Measurements from ENCODE around the gene GABRB1. TPM values are rescaled to one million over a fixed set of nuclear protein-coding genes. Genes with fewer than 3 reads are reported as not detected.

Gene GABRB1
- total RNA-seq, 2 donors from 2014 or later: not detected

- no peaks in the 10 kb centered on the region for H3K36me3 Mint-ChIP-seq
- ATAC-seq (peak in 1 of 2 donors; percentile 82), DNase-seq (ENCODE audit: low spot score in 2 of 2) (peak in 1 of 2 donors; percentile 6)
- H3K9me3 Mint-ChIP-seq: no peaks in the 10 kb centered on the region
- no peak overlapping the region for H3K27ac Mint-ChIP-seq
Measured at GRCh38 chr4:47145630-47146029, 114.3 kb downstream of the GABRB1 start.

DNA sequence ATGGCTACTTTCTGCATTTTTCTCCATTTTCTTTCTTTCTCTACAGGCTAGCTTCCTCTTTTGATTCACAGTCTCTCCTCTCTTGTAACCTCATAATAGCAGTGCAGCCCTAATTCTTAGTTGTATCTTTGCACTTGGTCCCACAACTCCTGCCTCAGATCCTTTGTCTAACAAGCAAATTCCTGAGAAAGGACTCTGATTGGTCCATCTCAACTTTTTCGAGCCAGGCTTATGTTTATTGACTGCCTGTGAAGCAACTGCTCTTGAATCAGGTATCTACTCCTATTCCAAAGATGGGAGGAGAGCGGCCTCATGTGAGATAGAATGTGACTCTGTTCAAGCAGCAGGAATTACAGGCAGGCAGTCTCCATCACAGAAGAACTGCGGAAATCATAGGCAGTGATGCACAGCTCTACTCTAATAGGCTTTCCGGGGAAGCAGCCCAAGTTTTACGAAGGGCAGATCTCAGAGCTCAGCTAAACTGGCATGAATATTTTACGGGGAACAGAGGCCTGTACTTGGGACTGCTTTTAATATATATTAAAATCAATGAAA is 123.5 kb downstream of the GABRB1 start:
- ATAC-seq (no peak), DNase-seq (ENCODE audit: low spot score in 2 of 2) (no peak)
- H3K9me3 Mint-ChIP-seq: no peaks in the 10 kb centered on the region
- no peak overlapping the region for H3K27ac Mint-ChIP-seq
- H3K36me3 Mint-ChIP-seq: no peaks in the 10 kb centered on the region

GRCh38 chr4:47155919-47156318 is 124.6 kb downstream of the GABRB1 start:
- no peak overlapping the region for H3K27ac Mint-ChIP-seq
- ATAC-seq: no peak
- no peaks in the 10 kb centered on the region for H3K36me3 Mint-ChIP-seq
- no peak for DNase-seq (ENCODE audit: low spot score in 2 of 2)
- H3K9me3 Mint-ChIP-seq: no peaks in the 10 kb centered on the region

DNA sequence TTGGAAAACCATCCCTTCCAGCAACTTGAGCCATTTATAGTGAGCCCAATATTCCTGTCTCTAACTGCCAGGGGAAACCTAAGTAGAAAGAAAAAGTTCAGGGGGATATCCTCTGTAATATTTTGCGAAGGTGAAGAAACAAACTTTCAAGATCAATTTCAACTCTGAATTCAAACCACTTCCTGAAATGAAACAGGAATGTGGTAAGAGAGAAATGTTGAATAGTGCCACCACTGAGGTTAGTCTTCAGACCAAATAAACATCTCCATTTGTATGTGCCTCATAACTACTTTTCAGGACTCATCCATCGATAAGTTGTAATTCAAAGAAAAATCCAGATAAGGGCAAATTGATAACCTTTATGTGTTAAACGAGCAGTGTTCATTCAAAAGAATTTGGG is 128.7 kb downstream of the GABRB1 start:
- Mint-ChIP-seq H3K27ac (no peak overlapping the region), H3K9me3 (peaks cover under 1% of the 10 kb centered on the region in 2 donors), H3K36me3 (no peaks in the 10 kb centered on the region)
- ATAC-seq (no peak), DNase-seq (ENCODE audit: low spot score in 2 of 2) (no peak)

DNA sequence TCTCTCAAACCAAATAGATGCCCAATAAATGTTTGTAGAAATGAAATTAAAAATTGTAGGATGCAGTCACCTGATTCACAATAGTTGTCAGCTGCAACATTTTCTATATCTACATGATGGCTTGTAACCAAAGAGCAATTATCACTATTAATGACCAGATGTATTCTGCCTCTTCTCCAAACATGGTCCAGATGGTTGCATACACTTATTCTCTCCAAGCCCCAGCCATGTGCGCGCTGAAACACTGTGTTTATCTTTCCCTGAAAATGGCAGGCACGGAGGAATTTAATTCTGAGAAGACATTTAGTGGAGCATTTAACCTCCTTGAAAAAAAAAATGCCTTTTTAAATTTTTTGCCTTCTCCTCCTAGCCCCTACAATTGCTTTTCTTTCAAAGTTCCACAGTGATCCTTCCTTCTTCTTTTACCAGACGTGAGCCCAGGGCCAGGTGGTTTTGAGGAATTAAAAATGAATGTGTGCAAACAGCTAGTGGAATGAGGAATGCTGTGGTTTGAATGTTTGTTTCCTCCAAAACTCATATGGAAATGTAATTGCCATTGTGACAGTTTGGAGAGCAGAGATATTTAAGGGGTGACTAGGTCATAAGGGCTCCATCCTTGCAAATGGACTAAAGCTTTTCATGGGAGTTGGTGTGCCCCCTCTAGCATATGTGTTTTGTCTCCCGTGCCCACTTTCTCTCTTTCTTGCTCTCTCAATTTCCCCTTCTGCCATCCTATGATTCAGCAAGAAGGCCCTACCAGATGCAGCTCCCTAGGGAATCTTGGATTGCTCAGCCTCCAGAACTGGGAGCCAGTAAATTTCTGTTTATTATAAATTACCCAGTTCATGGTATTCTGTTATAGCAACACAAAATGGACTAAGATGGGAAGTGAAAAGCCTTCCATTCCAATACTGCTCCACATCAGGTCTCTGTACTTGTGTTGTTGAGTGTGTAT is 136.0 kb downstream of the GABRB1 start:
- ATAC-seq (no peak), DNase-seq (ENCODE audit: low spot score in 2 of 2) (no peak)
- Mint-ChIP-seq H3K9me3 (peaks cover 4 to 12% of the 10 kb centered on the region in 2 donors), H3K27ac (no peak overlapping the region), H3K36me3 (no peaks in the 10 kb centered on the region)

GRCh38 chr4:47184083-47184482 is 152.7 kb downstream of the GABRB1 start:
- Mint-ChIP-seq H3K9me3 (no peaks in the 10 kb centered on the region), H3K36me3 (no peaks in the 10 kb centered on the region), H3K27ac (no peak overlapping the region)
- ATAC-seq (no peak), DNase-seq (ENCODE audit: low spot score in 2 of 2) (no peak)

DNA sequence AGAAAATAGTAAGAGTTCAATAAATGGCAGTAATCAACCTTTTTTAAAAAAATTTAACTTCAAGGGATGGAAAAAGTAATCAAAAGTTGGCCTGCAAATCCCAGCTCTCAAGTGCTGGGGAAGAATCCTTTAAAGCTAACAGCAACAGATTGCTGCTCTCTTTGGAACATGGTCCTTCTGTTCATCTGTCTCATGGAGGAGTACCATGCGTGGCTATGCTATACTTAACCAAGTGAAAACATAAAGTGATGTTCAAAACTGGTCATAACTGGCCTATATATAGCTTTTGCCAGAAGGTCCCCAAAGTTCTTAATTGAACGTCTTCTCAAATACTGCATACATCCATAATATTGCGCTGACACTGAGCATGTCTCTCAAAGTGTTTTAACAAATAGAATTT is 154.4 kb downstream of the GABRB1 start:
- Mint-ChIP-seq H3K27ac (no peak overlapping the region), H3K36me3 (no peaks in the 10 kb centered on the region), H3K9me3 (no peaks in the 10 kb centered on the region)
- DNase-seq (ENCODE audit: low spot score in 2 of 2) (no peak), ATAC-seq (no peak)

DNA sequence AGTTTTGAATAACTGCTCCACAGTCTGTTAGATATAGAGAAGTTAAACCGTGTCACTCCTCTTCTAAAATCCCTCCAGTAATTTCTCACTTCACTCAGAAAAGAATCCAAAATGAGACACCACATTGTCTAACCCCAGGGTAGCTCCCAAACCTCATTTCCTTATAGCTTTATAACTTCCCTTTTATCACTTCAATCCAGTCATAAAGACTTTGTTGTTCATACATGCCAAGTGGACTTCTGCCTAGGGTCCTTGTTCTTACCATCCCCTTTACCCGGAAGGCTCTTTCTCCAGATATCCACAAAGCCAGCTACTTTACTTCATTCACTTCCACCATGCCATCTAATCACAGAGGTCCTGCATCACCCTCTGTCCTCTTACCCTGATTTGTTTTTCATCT is 156.2 kb downstream of the GABRB1 start:
- no peak overlapping the region for H3K27ac Mint-ChIP-seq
- H3K36me3 Mint-ChIP-seq: no peaks in the 10 kb centered on the region
- no peak for DNase-seq (ENCODE audit: low spot score in 2 of 2)
- H3K9me3 Mint-ChIP-seq: no peaks in the 10 kb centered on the region
- ATAC-seq: no peak

DNA sequence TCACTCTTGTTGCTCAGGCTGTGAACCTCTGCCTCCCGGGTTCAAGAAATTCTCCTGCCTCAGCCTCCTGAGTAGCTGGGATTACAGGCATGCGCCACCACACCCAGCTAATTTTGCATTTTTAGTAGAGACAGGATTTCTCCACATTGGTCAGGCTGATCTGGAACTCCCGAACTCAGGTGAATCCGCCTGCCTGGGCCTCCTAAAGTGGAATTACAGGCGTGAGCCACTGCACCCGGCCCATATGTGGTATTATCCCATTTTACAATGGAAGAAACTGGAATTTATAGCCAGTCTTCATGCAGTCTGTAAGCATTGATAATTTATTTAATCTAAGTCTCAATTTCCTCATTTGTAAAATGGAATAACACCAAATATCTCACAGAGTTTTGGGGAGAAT is 161.8 kb downstream of the GABRB1 start:
- DNase-seq (ENCODE audit: low spot score in 2 of 2) (no peak), ATAC-seq (no peak)
- Mint-ChIP-seq H3K36me3 (no peaks in the 10 kb centered on the region), H3K9me3 (no peaks in the 10 kb centered on the region), H3K27ac (no peak overlapping the region)

GRCh38 chr4:47194036-47194737 is 162.8 kb downstream of the GABRB1 start:
- Mint-ChIP-seq H3K9me3 (no peaks in the 10 kb centered on the region), H3K27ac (no peak overlapping the region), H3K36me3 (no peaks in the 10 kb centered on the region)
- DNase-seq (ENCODE audit: low spot score in 2 of 2) (no peak), ATAC-seq (no peak)

GRCh38 chr4:47195706-47196105 is 164.3 kb downstream of the GABRB1 start:
- DNase-seq (ENCODE audit: low spot score in 2 of 2) (no peak), ATAC-seq (no peak)
- Mint-ChIP-seq H3K27ac (no peak overlapping the region), H3K9me3 (no peaks in the 10 kb centered on the region), H3K36me3 (no peaks in the 10 kb centered on the region)

DNA sequence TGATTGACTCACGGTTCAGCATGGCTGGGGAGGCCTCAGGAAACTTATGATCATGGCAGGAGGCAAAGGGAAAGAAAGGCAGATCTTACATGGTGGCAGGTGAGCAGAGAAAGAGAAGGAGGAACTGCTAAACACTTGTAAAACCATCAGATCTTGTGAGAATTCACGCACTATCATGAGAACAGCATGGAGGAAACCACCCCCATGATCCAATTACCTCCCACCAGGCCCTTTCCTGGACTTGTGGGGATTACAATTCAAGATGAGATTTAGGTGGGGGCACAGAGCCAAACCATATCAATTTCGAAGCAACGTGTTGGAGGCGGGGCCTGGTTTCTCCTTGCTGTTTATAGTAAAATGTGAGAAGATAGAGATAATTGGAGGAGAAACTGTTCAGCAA is 167.4 kb downstream of the GABRB1 start:
- DNase-seq (ENCODE audit: low spot score in 2 of 2): no peak
- Mint-ChIP-seq H3K36me3 (no peaks in the 10 kb centered on the region), H3K9me3 (no peaks in the 10 kb centered on the region), H3K27ac (no peak overlapping the region)
- ATAC-seq: no peak

DNA sequence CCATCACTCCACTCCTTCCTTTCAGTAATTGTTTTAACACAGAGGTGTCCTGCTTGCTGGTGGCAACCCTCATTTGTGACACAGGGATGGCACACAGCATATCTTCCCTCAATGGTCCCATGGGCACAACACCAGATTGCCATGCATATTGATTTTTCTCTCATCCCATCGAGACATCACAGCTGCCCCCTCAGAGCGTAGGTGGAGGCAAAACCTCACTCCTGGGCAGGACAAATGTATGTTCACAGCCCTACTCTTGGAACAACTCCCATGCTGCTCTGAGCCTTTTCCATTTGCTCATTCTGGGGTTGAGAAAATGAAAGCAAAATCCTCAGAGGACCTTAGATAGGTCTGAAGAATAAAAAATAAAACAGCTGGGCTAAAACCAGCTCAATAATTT is 172.2 kb downstream of the GABRB1 start:
- Mint-ChIP-seq H3K27ac (no peak overlapping the region), H3K9me3 (no peaks in the 10 kb centered on the region), H3K36me3 (no peaks in the 10 kb centered on the region)
- ATAC-seq (no peak), DNase-seq (ENCODE audit: low spot score in 2 of 2) (no peak)

GRCh38 chr4:47207555-47207954 is 176.2 kb downstream of the GABRB1 start:
- H3K36me3 Mint-ChIP-seq: no peaks in the 10 kb centered on the region
- ATAC-seq (no peak), DNase-seq (ENCODE audit: low spot score in 2 of 2) (no peak)
- no peak overlapping the region for H3K27ac Mint-ChIP-seq
- no peaks in the 10 kb centered on the region for H3K9me3 Mint-ChIP-seq

DNA sequence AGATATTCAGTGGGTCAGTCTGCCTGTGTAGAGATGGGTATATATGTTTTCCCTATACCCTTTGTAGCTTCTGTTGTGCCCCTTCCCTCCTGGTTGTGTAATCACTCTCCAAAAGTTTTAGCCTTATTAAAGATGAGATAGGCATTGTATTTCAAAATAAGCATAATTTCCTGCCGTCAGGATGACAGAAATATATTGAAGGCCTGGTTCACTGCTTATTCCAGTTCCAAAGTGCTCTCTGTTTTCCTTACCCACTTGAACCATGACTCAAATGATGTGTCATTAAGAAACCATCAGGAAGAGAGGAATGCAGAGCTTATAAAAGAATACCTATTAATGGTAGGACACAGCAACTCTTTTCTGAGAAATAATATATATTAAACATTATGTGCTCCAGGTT is 178.5 kb downstream of the GABRB1 start:
- H3K36me3 Mint-ChIP-seq: no peaks in the 10 kb centered on the region

GRCh38 chr4:47210828-47211227 is 179.5 kb downstream of the GABRB1 start:
- no peak for ATAC-seq

More for the DNA sequence above, 178.5 kb downstream of the GABRB1 start:
- DNase-seq (ENCODE audit: low spot score in 2 of 2) (no peak), ATAC-seq (no peak)
- no peak overlapping the region for H3K27ac Mint-ChIP-seq
- H3K9me3 Mint-ChIP-seq: no peaks in the 10 kb centered on the region

DNA sequence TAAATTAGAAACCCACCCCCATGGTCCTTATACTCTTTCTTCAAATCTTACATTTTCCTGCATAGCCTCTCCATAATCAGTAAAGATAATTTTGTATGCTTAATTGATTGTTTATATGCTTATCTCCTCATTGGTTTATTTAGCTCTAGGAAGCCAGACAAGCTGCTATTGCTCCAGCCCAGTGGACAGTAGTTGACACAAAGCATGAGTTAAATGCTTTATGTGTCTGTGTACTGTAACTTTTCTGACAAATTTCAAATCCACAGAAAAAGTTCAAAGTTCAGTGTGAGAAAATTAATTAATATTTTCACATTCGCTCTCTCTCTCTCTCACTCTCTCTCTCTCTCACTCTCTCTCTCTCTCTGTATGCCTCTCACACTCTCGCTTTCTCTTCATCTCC is 181.7 kb downstream of the GABRB1 start:
- ATAC-seq (no peak), DNase-seq (ENCODE audit: low spot score in 2 of 2) (no peak)
- Mint-ChIP-seq H3K36me3 (no peaks in the 10 kb centered on the region), H3K9me3 (no peaks in the 10 kb centered on the region), H3K27ac (no peak overlapping the region)

More at GRCh38 chr4:47210828-47211227, 179.5 kb downstream of the GABRB1 start:
- Mint-ChIP-seq H3K9me3 (no peaks in the 10 kb centered on the region), H3K36me3 (no peaks in the 10 kb centered on the region), H3K27ac (no peak overlapping the region)
- DNase-seq (ENCODE audit: low spot score in 2 of 2): no peak

All from activated naive CD4-positive, alpha-beta T cell treated with anti-CD3 and anti-CD28 coated beads, Interleukin-2, amount 50 U/mL, for 72 hours (primary cell).